DOHH2 (cell line): ENCODE data around the gene ADRA2B.

Source experiments
- CTCF ChIP-seq: fragments of 200-600 bp; sonication (generic); IDR thresholded peaks from one replicate; pipeline ENCODE4 v1.5.1; 2014; ENCODE audit warnings: antibody characterized with exemption, mild to moderate bottlenecking, low read depth, low read length; ENCODE audit not compliant: poor library complexity, severe bottlenecking
- EZH2phosphoT487 ChIP-seq: fragments of 200-600 bp; sonication (generic); IDR thresholded peaks from 2 replicates; pipeline ENCODE4 v1.6.1; 2017; ENCODE audit warnings: borderline replicate concordance, mild to moderate bottlenecking, antibody characterized with exemption, low read length, moderate library complexity, mixed read lengths

DNA sequence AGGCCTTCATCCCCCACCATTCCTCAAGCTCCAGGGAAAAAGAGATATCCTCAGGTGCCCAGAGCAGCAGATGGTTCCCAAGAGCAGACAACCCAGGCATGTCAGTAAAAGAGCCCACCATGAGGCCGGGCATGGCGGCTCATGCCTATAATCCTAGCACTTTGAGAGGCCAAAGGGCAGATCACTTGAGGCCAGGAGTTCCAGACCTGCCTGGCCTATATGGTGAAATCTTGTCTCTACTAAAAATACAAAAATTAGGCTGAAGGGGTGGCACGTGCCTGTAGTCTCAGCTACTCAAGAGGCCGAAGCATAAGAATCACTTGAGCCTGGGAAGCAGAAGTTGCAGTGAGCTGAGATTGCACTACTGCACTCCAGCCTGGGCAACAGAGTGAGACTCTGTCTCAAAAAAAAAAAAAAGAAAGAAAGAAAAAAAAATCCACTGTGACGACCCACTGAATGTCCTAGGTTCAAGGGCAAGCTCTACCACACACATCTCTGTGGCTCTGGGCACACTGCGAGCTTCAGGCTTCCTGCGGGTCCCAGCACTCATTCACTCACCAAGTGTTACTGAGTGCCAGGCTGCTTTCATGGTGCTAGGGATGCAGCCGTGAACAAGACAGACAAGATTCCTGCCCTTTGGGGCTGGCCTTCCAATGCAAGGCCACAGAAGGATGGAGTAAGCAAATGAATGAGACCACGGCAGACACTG lies 35.4 kb upstream of the ADRA2B start:
- TF ChIP-seq CTCF (no peak), EZH2phosphoT487 (no peak)
